Caco-2 (cell line): ENCODE measurements around the gene ADAM15. TPM values are rescaled to one million over a fixed set of nuclear protein-coding genes. Genes with fewer than 3 reads are reported as not detected.

Experiments
- BruUV-seq: library from RNA; stranded (reverse); fragments of 400-500 nt; replicated peaks from 2 replicates; lab custom pipeline; 2021; lab: Mats Ljungman, UMichigan
- CTCF ChIA-PET: fragments of 300-600 bp; sonication (Branson Sonifier 250); formaldehyde crosslinking; loops from one replicate; lab custom pipeline; 2022; ENCODE audit warnings: antibody characterized with exemption; lab: Charles Lee
- POLR2A ChIA-PET: fragments of 300-600 bp; sonication (Branson Sonifier 250); formaldehyde crosslinking; loops from one replicate; lab custom pipeline; 2022; ENCODE audit warnings: antibody characterized with exemption; lab: Charles Lee
- DNase-seq, 2 experiments: peaks; one replicate each; pipeline versions ENCODE4 v3.0.0 to v3.0.0-alpha.2; 2020 to 2022
- H3K27me3 ChIP-seq: replicated peaks from 2 replicates; pipeline ENCODE4 v1.6.0; 2011; ENCODE audit warnings: low read length; ENCODE audit not compliant: control insufficient read depth, insufficient read depth
- H3K36me3 ChIP-seq: 2 replicates; pipeline ENCODE4 v1.5.1; 2011; ENCODE audit warnings: low read length; ENCODE audit not compliant: control insufficient read depth, insufficient read depth
- H3K4me1 ChIP-seq: fragments of 250-450 bp; sonication (Bioruptor Pico); 2 replicates; pipeline ENCODE4 v1.5.1; 2020; ENCODE audit warnings: mild to moderate bottlenecking
- H3K4me3 ChIP-seq: 2 replicates; pipeline ENCODE4 v1.5.1; 2011; ENCODE audit warnings: low read depth, mild to moderate bottlenecking, control low read depth, low read length
- H3K9me3 ChIP-seq: fragments of 250-450 bp; sonication (Bioruptor Pico); 2 replicates; pipeline ENCODE4 v1.5.1; 2020; ENCODE audit warnings: mild to moderate bottlenecking, moderate library complexity
- H3K27ac Mint-ChIP-seq: one replicate; pipeline ENCODE4 v1.8.0; 2022; ENCODE audit warnings: mixed read lengths; ENCODE audit not compliant: unreplicated experiment
- H3K27me3 Mint-ChIP-seq: one replicate; pipeline ENCODE4 v1.8.0; 2022; ENCODE audit warnings: mixed read lengths; ENCODE audit not compliant: insufficient read depth, unreplicated experiment
- H3K36me3 Mint-ChIP-seq: one replicate; pipeline ENCODE4 v1.8.0; 2022; ENCODE audit warnings: mild to moderate bottlenecking, mixed read lengths; ENCODE audit not compliant: insufficient read depth, unreplicated experiment
- H3K4me1 Mint-ChIP-seq: one replicate; pipeline ENCODE4 v1.8.0; 2022; ENCODE audit warnings: low read depth, mixed read lengths; ENCODE audit not compliant: unreplicated experiment
- H3K4me3 Mint-ChIP-seq: one replicate; pipeline ENCODE4 v1.8.0; 2022; ENCODE audit warnings: mild to moderate bottlenecking, moderate library complexity, mixed read lengths; ENCODE audit not compliant: unreplicated experiment
- H3K9me3 Mint-ChIP-seq: one replicate; pipeline ENCODE4 v1.8.0; 2022; ENCODE audit warnings: mixed read lengths; ENCODE audit not compliant: unreplicated experiment
- CTCF ChIP-seq, 2 experiments: fragments of 200-600 bp in 1 of 2; IDR thresholded peaks; 1 replicate in 1 of 2; 2 replicates in 1 of 2; pipeline versions ENCODE4 v1.5.1 to v1.8.0; 2011 to 2022; ENCODE audit warnings: antibody characterized with exemption in 1 of 2, control low read depth in 1 of 2, inconsistent platforms in 1 of 2, low read depth in 1 of 2, low read length in 1 of 2, mild to moderate bottlenecking in 1 of 2, moderate library complexity in 1 of 2; ENCODE audit not compliant: insufficient read depth in 1 of 2, severe bottlenecking in 1 of 2, unreplicated experiment in 1 of 2
- intact Hi-C: fragments of 100-400 bp; cut with micrococcal nuclease; formaldehyde crosslinking; loops from one replicate; pipeline ENCODE4 v1.10.0; 2022; ENCODE audit not compliant: unreplicated experiment
- total RNA-seq: library from RNA; stranded (reverse); gene quantifications from 2 replicates; pipeline ENCODE4 v1.2.3, GENCODE V29; 2022

ADAM15 gene
- total RNA-seq, 1 experiment from 2014 or later: 44.0 TPM

GRCh38 chr1:155069551-155070157 is 18.5 kb downstream of the ADAM15 start:
- H3K9me3 ChIP-seq: no peaks in the 10 kb centered on the region
- BruUV-seq: no TSS peak
- Mint-ChIP-seq H3K27ac (no peak overlapping the region), H3K4me3 (peak overlapping the region; percentile 20), H3K36me3 (peaks cover 15% of the 10 kb centered on the region), H3K27me3 (no peaks in the 10 kb centered on the region), H3K9me3 (no peaks in the 10 kb centered on the region), H3K4me1 (peaks cover 8% of the 10 kb centered on the region)
- no peak overlapping the region for H3K4me3 ChIP-seq
- intact Hi-C loops: loop anchor here (1.0 kb wide), 1 partner anchor 15 kb away; no protein-coding TSS in a partner anchor
- ChIA-PET POLR2A (no interaction called here), CTCF (interaction anchor here (0.5 to 1.2 kb wide), 4 partner anchors 8 to 881 kb away, joined by 3 to 5 read pairs (median 4); partner anchors contain the start of gene ADAM15)
- H3K27me3 ChIP-seq: no peaks in the 10 kb centered on the region
- peaks cover 25% of the 10 kb centered on the region for H3K4me1 ChIP-seq
- TF ChIP-seq CTCF (IDR thresholded peaks at IDR 0.05; ENCODE audit: insufficient read depth in 1 of 2, low read depth in 1 of 2, low read length in 1 of 2, severe bottlenecking in 1 of 2, unreplicated experiment in 1 of 2): no peak
- H3K36me3 ChIP-seq: peaks cover 2% of the 10 kb centered on the region; the same call in 1 of the 2 replicates
- peak in 1 of 2 experiments; percentile 64 for DNase-seq

DNA sequence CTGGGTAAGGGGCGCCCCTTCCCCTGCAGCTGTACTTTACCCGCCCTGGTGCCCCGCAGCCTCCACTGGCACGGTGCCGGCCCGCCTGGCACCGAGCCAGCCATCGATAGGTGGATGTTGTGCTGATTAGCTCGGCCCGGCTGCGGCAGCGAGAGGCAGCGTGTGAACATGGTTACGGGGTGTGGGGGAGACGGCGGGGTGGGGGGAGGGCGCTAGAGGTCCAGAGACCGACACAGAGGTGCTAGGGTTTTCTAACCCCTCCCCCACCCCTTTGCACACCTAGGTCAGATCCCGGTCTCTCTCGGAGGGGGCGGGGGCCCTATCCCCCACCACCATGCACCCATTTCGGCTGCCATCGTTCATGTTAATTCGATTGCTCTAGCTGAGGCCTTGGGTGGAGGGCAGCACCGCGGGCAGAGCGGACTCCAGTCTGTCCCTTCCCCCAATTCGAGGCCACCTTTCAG is 19.1 kb downstream of the ADAM15 start:
- Histone ChIP-seq H3K27me3 (no peaks in the 10 kb centered on the region), H3K4me3 (peak overlapping the region; percentile 30), H3K36me3 (peaks cover 2% of the 10 kb centered on the region; the same call in 1 of the 2 replicates), H3K9me3 (no peaks in the 10 kb centered on the region), H3K4me1 (peaks cover 20% of the 10 kb centered on the region)
- no TSS peak for BruUV-seq
- Mint-ChIP-seq H3K4me1 (peaks cover 5% of the 10 kb centered on the region), H3K27ac (no peak overlapping the region), H3K36me3 (peaks cover 12% of the 10 kb centered on the region), H3K9me3 (no peaks in the 10 kb centered on the region), H3K27me3 (no peaks in the 10 kb centered on the region), H3K4me3 (peak overlapping the region; percentile 20)
- no peak for TF ChIP-seq CTCF (IDR thresholded peaks at IDR 0.05; ENCODE audit: insufficient read depth in 1 of 2, low read depth in 1 of 2, low read length in 1 of 2, severe bottlenecking in 1 of 2, unreplicated experiment in 1 of 2)
- DNase-seq: no peak
- ChIA-PET POLR2A (no interaction called here), CTCF (interaction anchor here (0.5 to 1.2 kb wide), 9 partner anchors 9 to 103 kb away, joined by 3 to 7 read pairs (median 4); partner anchors contain the start of genes ADAM15 and KRTCAP2)
- intact Hi-C loops: loop anchor here (1.0 kb wide), 1 partner anchor 14 kb away; no protein-coding TSS in a partner anchor

DNA sequence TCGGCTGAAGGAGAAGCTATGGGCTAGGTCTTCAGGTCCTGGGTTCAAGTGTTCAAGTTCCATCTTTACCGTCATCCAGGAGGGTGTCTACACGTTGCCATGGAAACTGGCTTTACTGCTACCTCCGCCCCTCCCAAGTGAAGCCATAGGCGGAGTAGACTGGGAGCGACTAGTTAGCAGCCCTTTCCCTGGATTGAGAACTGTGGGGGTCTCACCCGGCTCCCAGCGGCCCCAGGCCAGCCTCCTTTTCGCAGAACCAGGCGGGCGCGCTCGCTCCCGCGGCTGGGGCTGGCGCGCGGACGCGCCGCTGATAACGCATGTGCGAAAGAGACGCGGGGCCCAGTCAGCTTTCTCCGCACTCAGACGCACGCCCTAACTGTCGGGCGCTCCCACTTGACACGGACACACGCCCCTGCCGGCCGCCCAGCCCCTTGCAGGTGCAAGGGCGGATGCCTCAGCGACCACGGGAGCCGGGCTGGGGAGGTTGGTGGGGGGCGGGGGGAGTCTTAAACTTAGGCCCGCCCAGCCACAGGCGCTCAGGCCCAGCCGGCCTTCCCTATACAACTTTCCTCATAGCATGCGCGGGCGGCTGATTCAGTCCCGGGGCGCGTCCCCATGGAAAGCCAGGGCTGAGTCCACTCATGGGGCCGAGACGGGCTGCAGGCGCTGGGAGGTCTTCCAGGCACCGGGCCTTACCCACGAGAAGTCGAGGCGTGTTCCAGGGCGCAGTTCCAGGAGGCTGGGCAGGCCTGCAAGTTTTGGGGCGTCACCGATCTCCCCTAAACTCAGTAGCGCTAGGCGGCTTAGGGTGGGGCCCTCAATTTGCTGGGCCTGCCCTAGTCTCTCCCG is 19.8 kb downstream of the ADAM15 start:
- Histone ChIP-seq H3K4me3 (peak overlapping the region; percentile 30), H3K9me3 (no peaks in the 10 kb centered on the region), H3K36me3 (peaks cover 2% of the 10 kb centered on the region; the same call in 1 of the 2 replicates), H3K27me3 (no peaks in the 10 kb centered on the region), H3K4me1 (peaks cover 20% of the 10 kb centered on the region)
- intact Hi-C loops: loop anchor here (1.0 kb wide), 1 partner anchor 13 kb away; no protein-coding TSS in a partner anchor
- POLR2A ChIA-PET: no interaction called here
- H3K4me3 Mint-ChIP-seq: peak overlapping the region; percentile 20
- H3K4me1 Mint-ChIP-seq: peaks cover 5% of the 10 kb centered on the region
- DNase-seq: peak; percentile 89 to 91
- no TSS peak for BruUV-seq
- no peak overlapping the region for H3K27ac Mint-ChIP-seq
- H3K27me3 Mint-ChIP-seq: no peaks in the 10 kb centered on the region
- H3K9me3 Mint-ChIP-seq: no peaks in the 10 kb centered on the region
- H3K36me3 Mint-ChIP-seq: peaks cover 11% of the 10 kb centered on the region
- CTCF ChIA-PET: interaction anchor here (0.5 to 1.1 kb wide), 7 partner anchors 10 to 102 kb away, joined by 4 to 7 read pairs (median 5); partner anchors contain the start of genes ADAM15 and KRTCAP2
- TF ChIP-seq CTCF (IDR thresholded peaks at IDR 0.05; ENCODE audit: insufficient read depth in 1 of 2, low read depth in 1 of 2, low read length in 1 of 2, severe bottlenecking in 1 of 2, unreplicated experiment in 1 of 2): peak; percentile 63 to 75
